ENCODE measurements around the gene UCHL5.

DNA sequence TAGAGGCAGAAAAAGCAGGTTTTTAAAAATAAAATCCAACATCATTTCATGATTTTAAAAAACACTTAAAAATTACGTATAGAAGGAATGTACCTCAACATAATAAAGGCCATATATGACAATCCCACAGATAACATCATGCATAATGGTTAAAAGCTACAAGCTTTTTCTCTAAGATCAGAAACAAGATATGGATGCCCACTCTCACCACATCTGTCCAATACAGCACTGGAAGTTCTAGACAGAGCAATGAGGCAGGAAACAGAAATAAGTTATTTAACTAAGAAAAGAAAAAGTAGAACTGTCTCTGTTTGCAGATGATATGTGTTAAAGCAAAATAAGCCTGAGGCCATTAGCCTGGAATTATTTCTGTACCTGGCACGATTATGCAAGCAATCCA, 96.3 kb downstream of the UCHL5 start:
- no peak for TF ChIP-seq POLR2AphosphoS5 (IDR thresholded peaks at IDR 0.05; ENCODE audit: low read depth)
- TF ChIP-seq, protein P1, sequence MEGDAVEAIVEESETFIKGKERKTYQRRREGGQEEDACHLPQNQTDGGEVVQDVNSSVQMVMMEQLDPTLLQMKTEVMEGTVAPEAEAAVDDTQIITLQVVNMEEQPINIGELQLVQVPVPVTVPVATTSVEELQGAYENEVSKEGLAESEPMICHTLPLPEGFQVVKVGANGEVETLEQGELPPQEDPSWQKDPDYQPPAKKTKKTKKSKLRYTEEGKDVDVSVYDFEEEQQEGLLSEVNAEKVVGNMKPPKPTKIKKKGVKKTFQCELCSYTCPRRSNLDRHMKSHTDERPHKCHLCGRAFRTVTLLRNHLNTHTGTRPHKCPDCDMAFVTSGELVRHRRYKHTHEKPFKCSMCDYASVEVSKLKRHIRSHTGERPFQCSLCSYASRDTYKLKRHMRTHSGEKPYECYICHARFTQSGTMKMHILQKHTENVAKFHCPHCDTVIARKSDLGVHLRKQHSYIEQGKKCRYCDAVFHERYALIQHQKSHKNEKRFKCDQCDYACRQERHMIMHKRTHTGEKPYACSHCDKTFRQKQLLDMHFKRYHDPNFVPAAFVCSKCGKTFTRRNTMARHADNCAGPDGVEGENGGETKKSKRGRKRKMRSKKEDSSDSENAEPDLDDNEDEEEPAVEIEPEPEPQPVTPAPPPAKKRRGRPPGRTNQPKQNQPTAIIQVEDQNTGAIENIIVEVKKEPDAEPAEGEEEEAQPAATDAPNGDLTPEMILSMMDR (IDR thresholded peaks at IDR 0.05; ENCODE audit: insufficient read depth, low read length), result no peak
- TF ChIP-seq, protein P2, sequence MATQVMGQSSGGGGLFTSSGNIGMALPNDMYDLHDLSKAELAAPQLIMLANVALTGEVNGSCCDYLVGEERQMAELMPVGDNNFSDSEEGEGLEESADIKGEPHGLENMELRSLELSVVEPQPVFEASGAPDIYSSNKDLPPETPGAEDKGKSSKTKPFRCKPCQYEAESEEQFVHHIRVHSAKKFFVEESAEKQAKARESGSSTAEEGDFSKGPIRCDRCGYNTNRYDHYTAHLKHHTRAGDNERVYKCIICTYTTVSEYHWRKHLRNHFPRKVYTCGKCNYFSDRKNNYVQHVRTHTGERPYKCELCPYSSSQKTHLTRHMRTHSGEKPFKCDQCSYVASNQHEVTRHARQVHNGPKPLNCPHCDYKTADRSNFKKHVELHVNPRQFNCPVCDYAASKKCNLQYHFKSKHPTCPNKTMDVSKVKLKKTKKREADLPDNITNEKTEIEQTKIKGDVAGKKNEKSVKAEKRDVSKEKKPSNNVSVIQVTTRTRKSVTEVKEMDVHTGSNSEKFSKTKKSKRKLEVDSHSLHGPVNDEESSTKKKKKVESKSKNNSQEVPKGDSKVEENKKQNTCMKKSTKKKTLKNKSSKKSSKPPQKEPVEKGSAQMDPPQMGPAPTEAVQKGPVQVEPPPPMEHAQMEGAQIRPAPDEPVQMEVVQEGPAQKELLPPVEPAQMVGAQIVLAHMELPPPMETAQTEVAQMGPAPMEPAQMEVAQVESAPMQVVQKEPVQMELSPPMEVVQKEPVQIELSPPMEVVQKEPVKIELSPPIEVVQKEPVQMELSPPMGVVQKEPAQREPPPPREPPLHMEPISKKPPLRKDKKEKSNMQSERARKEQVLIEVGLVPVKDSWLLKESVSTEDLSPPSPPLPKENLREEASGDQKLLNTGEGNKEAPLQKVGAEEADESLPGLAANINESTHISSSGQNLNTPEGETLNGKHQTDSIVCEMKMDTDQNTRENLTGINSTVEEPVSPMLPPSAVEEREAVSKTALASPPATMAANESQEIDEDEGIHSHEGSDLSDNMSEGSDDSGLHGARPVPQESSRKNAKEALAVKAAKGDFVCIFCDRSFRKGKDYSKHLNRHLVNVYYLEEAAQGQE (IDR thresholded peaks at IDR 0.05; ENCODE audit: insufficient replicate concordance, low read depth), result no peak
- no peak for TF ChIP-seq SPI1 (IDR thresholded peaks at IDR 0.05; ENCODE audit: borderline replicate concordance, low read depth)
- TF ChIP-seq GABPA (IDR thresholded peaks at IDR 0.05; ENCODE audit: low read depth), result no peak
